Measurements from ENCODE around the gene SMARCD1.
A peak's percentile ranks its signal among the peaks of the same experiment; 100 is the strongest.
"Not testable (repeated sequence)": the region's sequence is repeated elsewhere in the genome, so short reads cannot be mapped to it uniquely, and the experiment has no call there.

The SMARCD1 gene

DNA sequence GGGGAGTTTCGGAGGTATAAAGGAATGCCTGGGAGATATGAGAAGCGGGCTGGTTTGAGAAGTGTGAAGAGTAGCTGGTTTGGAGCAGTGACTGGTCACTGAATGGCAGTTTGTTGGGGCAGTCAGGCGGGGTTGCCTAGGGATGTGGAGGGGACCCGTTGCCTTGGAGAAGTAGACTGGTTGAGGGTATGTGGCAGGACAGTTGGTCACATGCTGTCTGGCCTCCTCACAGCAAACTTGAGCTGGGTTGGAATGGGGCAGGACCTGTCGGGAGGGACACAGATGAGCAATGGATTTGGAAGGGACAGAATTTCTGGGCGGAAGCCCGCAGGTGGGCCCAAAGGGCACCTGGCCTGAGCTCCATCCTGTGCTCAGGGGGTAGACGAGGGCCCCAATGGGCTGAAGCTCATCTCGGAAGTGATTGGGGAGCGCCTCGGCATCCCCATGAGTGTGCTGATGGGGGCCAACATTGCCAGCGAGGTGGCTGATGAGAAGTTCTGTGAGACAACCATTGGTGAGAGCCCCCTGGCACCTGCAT, 20.8 kb downstream of the SMARCD1 start:
- no peak for DNase-seq

DNA sequence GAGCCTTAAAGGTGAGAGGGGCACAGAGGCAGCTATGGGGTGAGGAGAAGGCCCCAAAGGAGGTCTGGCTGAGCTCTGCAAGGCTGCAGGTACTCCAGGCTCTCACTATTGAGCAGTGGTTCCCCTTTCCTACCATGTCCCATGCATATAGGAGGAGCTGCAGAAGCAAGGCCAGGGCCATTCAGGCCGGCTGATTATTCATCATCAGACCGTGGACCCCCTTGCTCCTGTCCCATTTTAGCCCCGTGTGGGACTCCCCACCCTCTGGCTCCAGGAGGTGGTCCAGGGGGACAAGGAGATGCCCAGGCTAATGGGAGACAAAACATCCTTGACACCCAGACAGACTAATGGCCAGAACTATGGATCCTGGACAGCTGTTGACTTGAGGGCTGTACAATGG, 21.8 kb downstream of the SMARCD1 start:
- no peak for DNase-seq

DNA sequence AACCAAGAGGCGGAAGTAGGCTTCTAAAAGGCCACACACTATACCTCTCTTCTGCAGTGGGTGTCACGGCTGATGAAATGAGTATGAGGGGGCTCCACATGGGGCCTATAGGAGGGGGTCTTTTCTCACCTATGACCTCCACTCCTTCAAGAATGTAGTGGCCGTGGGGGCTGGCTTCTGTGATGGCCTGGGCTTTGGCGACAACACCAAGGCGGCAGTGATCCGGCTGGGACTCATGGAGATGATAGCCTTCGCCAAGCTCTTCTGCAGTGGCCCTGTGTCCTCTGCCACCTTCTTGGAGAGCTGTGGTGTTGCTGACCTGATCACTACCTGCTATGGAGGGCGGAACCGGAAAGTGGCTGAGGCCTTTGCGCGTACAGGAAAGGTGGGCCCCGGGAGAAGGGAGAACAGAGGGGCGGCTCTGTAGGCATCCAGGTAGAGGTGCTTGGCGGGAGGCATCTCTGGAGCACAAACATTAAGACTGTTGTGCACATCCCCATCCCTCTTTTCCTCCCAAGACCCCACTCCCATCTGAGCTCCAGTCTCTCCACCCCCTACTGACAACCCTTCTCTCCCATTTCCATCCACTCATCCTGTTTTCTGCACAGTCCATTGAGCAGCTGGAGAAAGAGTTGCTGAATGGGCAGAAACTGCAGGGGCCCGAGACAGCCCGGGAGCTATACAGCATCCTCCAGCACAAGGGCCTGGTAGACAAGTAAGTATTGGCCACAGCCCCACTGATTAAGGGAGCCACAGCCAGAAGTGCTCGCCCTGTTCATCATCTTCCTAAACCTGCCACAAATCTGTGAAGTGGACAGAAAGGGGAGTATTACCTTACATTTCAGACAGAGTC, 22.5 kb downstream of the SMARCD1 start:
- DNase-seq: no peak

DNA sequence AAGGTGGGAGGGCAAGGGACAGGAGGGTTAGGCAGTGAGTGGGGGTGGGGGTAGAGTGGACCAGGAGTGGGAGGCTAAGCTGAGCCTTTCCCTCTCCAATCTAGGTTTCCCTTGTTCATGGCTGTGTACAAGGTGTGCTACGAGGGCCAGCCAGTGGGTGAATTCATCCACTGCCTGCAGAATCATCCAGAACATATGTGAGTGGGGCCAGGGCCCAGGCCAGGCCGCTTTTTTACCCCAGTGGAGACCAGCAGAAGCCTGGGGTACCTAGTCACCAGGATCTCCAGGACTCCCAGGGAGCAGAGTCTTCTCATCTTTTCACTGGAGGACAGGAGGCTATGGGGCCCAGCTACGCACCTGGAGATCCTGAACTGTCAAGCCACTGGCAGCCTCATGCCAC, 24.2 kb downstream of the SMARCD1 start:
- DNase-seq: no peak

DNA sequence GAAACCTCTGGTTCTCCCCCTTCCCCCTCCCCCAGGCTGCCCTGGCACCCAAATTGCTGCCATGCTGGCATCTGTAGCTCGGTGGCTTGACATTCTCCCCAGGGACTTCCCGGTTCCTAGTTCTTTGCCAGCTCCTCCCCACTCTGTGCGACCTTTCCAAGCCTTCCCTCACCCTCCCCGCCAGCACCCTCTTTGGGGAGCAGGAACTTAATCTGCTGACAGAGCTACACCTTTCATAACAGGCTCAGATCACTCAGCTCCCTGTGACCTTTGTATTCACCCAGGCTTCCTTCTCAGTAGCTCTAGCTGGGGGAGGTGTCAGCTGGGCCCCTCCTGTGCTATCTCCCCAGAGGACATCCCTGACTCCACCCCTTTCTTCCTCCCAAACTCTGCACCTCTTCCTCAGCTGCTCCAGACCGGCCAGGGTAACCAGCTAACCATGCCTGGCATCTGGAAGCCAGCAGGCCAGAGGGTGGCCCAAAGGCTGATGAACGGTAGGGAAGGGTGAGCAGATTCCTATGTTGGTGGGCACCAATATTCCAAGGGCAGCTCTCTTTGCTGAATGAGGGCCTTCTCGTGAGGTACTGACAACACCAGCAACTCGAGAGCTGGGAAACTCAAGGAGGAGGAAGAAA, 25.1 kb downstream of the SMARCD1 start:
- no peak for DNase-seq

DNA sequence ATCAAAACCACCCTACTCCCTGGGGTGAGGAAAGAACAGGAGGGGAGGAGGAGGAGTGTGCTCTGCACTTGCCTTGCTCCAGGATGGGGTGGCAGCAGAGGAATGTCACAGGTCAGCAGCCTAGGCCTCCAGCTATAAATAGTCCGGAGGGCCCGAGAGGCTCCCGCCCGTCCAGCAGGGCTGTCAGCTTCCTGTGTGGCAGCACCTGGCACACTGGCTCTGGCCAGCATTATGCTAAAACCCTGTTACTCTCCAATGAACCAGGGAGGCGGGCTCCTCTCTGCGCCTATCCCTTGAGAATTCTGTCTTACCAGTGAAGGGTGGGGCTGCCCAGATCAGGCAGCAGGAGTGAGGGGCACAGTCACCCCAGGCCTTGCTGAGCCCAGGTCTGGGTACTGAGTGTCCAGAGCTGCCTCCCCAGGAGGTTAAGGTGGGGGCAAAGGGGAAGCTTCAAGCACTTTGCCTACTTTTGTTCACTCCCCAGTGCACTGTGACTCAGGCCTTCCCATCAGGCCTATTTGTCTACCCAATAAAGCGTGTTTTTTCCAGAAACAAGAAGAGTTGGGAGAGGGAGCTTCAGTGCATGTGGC, 25.7 kb downstream of the SMARCD1 start:
- DNase-seq: no peak

DNA sequence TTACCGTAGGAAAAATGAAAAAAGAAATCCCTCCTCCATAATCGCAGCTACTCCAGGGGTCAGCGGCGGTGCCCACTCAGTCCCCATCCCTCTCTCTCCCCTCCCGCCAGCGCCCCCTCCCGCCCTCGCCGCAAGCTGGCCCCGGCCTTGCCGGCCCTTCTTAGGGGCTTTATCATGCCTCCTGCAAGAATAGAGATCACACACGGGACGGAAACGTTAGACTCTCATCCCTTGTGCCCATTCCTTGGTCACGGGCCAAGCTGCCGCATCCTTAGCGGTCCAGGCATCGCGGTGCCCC, 26.2 kb downstream of the SMARCD1 start:
- DNase-seq: no peak

DNA sequence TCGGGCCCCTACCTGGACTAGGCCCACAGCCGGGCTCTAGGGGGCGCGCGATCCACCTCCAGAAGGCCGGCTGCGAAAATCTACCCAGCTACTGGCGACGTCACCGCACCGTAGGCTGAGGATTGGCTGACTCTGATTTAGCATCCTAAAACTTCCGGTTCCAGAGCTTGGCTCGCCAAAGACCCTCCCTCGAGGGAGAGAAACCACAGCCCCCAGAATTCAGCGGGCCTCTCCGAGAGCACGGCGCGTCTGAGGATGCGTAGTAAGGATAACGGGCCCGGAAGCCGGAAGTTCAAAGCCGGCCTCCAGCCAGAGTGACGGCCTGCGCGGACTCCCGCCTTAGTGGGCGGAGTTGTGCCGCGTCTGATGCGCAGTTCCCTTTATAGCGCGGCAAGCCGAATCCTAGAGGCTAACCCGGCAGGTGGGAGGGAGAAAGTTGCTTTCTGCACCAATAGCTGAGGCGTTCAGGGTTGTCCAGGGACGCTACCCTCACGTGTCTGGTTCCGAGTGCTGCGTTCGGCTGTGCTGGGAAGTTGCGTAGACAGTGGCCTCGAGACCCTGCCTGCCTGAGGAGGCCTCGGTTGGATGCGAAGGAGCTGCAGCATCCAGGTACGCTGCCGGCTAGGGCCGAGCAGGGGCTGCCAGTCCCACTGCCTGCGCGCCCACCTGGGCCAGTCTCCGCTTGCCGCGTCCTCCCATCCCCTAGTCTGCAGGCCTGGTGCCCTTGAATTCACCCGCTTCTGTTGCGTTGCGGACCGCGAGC, 26.7 kb downstream of the SMARCD1 start, which contains the start of gene COX14:
Gene COX14 (plus strand): TSS at position 544 of the 763 bp plus-strand sequence. CDS start 7,808 bp downstream, outside the sequence.
- peak; percentile 98 for DNase-seq

DNA sequence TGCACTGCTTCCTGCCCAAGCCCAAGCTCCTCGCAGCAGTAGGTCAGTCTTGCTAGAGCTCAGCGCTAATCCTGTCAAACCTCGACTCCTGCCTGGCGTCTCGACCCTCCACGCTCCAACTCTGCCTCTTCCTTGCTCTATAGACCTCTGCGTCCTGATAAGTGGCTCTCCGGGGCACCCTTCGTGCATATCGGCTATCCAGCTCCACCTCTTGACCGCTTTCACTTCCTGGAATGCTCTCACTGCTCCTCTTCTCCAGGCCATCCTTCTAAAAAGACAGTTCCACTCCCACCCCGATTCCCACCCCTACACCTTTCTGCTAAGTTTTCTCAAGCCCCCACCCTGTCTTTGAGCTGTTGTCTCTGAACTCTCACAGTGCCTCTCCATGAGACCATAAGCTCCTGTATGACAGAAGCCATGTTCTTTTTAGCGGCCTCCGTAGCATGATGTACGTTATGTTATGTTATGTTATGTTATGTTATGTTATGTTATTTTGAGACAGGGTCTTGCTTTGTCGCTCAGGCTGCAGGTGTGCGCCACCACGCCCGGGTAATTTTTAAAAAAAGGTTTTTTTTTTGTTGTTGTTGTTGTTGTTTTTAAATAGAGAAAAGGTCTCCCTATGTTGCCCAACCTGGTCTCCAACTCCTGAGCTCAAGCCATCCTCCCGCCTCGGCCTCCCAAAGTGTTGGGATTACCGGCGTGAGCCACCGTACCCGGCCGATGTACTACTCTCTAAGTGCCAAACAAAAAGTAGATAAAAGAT, 27.5 kb downstream of the SMARCD1 start:
- no peak for DNase-seq

DNA sequence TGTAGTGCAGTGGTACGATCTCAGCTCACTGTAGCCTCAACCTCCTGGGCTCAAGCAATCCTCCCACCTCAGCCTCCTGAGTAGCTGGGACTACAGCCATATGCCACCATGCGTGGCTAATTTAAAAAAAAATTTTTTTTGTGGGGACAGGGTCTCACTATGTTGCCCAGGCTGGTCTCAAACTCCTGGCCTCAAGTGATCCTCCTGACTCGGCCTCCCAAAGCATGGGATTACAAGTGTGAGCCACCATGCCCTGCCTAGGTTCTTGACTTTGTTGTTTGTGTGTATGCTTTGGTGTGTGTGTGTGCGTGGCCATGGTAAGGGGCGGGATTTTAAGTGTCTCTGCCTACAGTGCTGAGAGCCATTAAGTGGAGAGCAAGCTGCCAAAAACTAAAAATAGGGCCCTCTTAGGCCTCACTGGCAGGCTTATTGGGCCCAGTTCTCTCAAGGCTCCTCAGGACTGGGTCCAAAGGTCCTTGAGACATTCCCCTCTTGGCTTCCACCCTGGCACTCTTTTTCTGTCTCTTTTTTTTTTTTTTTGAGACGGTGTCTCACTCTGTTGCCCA, 32.0 kb downstream of the SMARCD1 start:
- DNase-seq: no peak

DNA sequence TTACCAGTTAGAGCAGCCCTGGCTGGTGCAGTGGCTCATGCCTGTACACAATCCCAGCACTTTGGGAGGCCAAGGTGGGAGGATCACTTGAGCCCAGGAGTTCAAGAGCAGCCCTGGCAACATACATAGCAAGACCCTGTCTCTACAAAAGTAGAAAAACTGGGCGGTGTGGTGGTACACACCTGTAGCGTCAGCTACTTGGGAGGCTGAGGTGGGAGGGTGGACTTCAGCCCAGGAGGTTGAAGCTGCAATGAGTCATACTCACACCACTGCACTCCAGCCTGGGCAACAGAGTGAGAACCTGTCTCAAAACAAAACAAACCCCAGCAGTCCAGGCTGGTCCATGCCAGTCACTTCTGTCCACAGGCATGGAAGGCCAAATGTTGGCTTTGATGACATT, 34.2 kb downstream of the SMARCD1 start:
- DNase-seq: no peak

DNA sequence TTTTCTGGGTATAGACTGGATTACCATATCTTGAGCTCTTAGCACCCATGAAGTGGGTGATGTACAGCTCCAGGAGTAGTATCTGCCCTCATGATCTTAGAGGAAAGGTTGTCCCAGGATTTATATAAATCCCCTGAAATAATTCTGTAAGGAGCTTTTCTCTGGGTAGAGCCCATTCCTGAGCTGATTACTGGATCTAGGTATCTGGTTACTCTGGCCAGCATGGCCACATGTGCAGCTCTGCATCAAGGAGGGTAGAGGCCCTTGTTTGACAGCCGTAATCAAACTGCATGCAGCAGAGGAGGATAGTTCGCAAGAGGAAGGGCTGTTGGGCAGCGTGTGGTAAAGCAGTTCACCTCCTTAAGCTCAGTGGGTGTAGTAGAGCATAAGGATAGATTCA, 35.4 kb downstream of the SMARCD1 start:
- DNase-seq: no peak

DNA sequence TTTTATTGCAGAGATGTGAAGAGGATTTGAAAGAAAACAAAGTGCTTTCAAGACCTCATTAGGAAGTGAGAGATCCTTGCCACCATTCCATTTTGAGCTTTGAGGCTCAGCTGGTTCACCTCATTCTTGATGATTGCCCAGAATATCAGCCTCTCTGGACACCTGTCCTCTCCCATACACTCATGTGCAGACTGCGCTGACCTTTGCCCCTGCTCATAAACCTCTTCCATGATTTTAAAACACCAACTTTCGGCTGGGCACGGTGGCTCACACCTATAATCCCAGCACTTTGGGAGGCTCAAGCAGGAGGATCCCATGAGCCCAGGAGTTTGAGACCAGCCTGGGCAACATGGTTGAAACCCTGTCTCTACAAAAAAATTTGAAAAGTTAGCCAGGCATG, 35.8 kb downstream of the SMARCD1 start:
- no peak for DNase-seq

DNA sequence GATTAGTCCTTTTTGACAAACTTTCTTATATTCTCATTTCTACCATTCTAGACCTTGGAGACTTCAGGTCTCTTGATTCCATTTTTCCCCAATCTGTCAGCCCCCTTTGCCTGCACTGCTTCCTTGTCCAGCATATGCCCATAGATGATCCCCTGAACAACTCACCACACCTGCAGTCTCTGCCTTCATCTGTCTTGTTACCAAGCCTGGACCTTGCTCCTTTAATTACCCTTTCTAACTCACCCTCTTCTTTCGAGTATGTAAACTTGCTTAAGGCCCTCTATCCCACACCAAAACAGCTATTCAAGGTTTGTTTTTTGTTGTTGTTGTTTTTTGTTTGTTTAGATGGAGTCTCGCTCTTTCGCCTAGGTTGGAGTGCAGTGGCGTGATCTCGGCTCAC, 36.5 kb downstream of the SMARCD1 start:
- no peak for DNase-seq

DNA sequence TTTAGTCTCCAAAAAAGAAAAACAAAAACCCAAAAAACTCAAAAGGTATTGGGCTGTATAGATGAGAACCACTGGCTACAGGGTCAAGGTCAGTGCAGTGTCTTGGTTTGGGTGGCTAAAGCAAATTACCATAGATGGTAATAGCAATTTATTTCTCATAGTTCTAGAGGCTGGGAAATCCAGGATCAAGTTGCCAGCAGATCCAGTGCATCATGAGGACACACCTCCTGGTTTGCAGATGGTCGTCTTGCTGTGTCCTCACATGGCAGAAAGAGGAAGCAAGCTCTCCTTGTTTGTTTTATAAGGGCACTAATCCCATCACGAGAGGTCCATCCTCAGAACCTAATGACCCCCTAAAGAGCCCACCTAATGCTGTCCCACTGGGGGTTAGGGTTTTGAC, 38.1 kb downstream of the SMARCD1 start:
- no peak for DNase-seq

DNA sequence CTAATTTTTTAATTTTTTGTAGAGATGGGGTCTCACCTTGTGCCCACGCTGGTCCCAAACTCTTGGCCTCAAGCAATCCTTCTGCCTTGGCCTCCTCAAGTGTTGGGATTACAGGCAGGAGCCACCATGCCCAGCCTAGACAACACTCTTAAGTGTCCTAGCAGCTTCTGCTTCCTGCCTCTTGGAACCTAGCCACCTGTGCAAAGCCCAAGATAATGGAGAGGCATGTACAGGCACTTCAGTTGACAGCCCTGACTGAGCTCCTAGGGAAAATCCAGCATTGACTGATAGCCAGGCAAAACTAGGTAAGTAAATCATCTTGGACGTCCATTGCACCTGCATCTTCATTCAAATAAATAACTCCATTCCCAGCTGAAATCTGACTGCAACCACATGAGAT, 42.4 kb downstream of the SMARCD1 start:
- no peak for DNase-seq

DNA sequence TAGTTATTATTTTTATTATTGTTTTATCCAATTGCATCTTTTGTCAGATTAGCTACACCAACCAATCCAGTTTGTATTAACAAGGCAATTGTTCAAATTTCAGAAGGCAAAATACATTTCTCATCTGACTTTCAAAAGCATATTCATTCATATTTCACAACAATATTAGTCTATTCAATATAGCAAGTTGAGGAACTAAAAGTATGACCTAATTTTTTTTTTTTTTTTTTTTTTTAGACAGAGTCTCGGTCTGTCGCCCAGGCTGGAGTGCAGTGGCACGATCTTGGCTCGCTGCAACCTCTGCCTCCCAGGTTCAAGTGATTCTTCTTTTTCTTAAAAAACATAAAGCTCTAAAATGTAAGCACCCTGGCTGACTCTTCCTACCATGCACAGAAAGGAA, 44.1 kb downstream of the SMARCD1 start:
- DNase-seq: no peak

DNA sequence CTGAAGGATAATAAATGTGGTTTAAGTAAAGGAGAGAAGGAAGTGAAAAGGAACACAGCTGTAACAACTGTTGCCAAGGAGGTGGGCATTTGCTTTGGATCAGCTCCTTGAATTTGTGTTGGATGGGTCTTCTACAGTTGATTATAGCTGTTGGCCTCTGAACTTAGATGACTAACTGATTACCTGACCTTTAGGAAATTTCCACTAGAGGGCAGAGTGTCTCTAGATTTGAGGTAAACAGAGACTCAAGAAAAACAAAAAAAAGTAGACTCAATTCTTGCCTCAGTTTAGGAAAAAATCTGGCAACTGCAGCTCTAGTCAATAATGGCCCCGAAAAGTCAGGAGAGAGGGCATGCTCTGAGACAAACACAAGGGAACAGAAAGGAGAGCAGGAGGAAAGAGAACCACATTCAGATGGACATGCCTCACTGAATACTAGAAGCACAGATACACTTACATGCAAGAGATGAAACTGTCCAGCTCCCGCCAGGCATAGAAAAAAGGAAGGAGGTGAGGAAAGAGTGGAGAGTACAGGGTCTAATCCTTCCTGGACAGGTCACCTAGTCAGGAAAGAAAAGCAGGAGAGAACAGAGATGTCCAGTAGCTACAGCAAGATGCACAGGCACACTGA, 47.5 kb downstream of the SMARCD1 start:
- no peak for DNase-seq

DNA sequence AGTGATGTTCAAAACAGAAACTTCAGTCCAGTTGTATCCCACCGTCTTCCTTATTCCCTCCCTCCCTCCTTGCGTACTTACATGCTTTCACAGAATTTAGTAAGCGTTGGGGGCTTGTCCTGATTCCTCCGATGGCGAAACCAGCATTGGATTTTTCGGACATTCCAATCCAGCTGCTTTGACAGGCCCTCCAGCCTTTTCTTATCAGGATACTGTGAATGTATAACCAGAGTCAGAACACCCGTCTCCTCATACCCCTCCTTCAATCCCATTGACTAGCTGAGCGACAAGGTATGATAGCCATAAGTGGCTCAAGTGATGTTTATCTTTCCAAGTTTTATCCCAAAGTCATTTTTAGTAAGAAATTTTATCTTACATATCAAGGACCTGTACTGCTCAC, 57.9 kb downstream of the SMARCD1 start:
- DNase-seq: no peak

DNA sequence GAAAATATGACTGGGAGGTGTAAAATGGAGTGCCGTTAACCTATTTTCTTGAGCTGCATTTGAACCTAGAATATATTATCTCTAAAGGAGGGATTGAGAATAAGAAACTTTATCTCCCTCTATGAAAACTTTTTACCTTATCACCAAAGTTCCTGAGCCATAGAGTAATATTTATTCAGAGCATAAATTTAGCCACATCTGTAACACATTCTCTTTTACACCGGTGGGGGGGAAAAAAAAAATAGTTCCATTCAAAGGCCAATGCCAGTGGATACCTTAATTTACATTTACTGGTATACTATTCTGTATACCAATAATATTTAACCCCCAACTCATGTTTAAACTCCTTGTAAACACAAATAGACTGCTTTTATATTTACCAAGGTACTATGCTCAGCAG, 60.3 kb downstream of the SMARCD1 start:
- no peak for DNase-seq

DNA sequence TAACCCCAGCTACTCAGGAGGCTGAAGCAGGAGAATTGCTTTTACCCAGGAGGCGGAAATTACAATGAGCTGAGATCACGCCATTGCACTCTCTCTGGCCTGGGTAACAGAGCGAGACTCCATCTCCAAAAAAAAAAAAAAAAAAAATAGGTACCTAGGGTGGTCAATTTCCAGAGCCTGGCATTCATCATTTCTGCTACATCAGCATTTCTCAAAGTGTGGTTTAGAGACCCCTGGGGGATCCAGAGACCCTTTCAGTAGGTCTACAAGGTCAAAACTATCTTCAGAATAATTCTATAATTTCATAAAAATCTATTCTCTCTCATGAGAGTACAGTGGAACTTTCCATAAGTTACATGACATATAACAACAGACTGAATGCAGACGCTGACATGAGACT, 62.1 kb downstream of the SMARCD1 start:
- DNase-seq: no peak

DNA sequence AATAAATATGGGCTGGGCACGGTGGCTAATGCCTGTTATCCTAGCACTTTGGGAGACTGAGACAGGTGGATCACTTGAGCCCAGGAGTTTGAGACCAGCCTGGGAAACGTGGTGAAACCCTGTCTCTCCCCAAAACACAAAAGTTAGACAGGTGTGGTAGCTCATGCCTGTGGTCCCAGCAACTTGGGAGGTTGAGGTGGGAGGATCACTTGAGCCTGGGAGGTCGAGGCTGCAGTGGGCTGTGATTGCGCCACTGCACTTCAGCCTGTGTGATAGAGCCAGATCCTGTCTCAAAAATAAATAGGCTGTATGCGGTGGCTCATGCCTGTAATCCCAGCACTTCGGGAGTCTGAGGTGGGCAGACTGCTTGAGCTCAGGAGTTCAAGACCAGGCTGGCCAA, 62.9 kb downstream of the SMARCD1 start:
- DNase-seq: not testable (repeated sequence)
